Measurements from ENCODE around the gene NAB2. TPM values are rescaled to one million over a fixed set of nuclear protein-coding genes. Genes with fewer than 3 reads are reported as not detected.
A peak's percentile ranks its signal among the peaks of the same experiment; 100 is the strongest.

The NAB2 gene
- total RNA-seq, 1 experiment from 2014 or later, result 19.4 TPM

DNA sequence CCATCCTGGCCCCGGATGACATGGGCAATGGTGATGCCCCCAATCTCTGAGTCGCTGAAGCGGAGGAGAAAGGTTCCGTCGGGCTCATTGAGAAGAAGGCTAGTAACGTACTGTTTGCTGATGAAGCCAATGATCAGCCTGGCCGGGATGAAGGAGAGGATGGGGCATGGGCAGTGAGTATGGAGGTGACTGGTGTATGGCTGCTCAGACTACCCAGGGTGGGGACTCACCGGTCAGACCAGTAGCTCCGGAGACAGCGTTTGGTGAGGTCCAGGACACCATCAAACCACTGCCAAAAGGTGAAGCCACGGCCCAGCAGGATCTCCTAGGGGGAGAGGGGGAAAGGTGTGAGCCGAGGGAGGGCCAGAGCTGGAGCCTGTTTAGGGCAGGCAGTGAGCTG, 10.9 kb downstream of the NAB2 start:
- no peaks in the 10 kb centered on the region for H3K27me3 ChIP-seq (ENCODE audit: low read length)
- H3K9me3 ChIP-seq (ENCODE audit: low read length), result no peaks in the 10 kb centered on the region
- no peak overlapping the region for H3K27ac ChIP-seq (ENCODE audit: low read length)
- H3K9ac ChIP-seq (ENCODE audit: low read length), result no peak overlapping the region
- H3K4me2 ChIP-seq (ENCODE audit: low read depth, low read length, poor library complexity, severe bottlenecking), result no peak overlapping the region
- no peaks in the 10 kb centered on the region for H4K20me1 ChIP-seq (ENCODE audit: insufficient read depth, low read depth, low read length)
- no peak overlapping the region for H2AFZ ChIP-seq (ENCODE audit: low read length)
- H3K4me3 ChIP-seq (ENCODE audit: low read length), result no peak overlapping the region
- no peaks in the 10 kb centered on the region for H3K79me2 ChIP-seq (ENCODE audit: low read length)
- H3K4me1 ChIP-seq (ENCODE audit: low read length), result peaks cover 16% of the 10 kb centered on the region
- H3K36me3 ChIP-seq (ENCODE audit: insufficient read depth, low read length), result peaks cover 49% of the 10 kb centered on the region; the same call in 1 of the 2 replicates
- H3K9me2 ChIP-seq (replicated peaks; ENCODE audit: insufficient read depth, low read length), result no peaks in the 10 kb centered on the region
- DNase-seq, result no peak

GRCh38 chr12:57101892-57102695, 13.2 kb downstream of the NAB2 start:
- Histone ChIP-seq H3K9me2 (replicated peaks; ENCODE audit: insufficient read depth, low read length) (no peaks in the 10 kb centered on the region), H3K4me3 (ENCODE audit: low read length) (no peak overlapping the region), H3K4me2 (ENCODE audit: low read depth, low read length, poor library complexity, severe bottlenecking) (no peak overlapping the region), H3K79me2 (ENCODE audit: low read length) (no peaks in the 10 kb centered on the region), H2AFZ (ENCODE audit: low read length) (no peak overlapping the region), H4K20me1 (ENCODE audit: insufficient read depth, low read depth, low read length) (no peaks in the 10 kb centered on the region), H3K4me1 (ENCODE audit: low read length) (peaks cover under 1% of the 10 kb centered on the region; the same call in 1 of the 2 replicates), H3K36me3 (ENCODE audit: insufficient read depth, low read length) (peaks cover 42% of the 10 kb centered on the region; the same call in 1 of the 2 replicates), H3K9ac (ENCODE audit: low read length) (no peak overlapping the region), H3K27me3 (ENCODE audit: low read length) (no peaks in the 10 kb centered on the region), H3K27ac (ENCODE audit: low read length) (no peak overlapping the region), H3K9me3 (ENCODE audit: low read length) (no peaks in the 10 kb centered on the region)
- no peak for DNase-seq

DNA sequence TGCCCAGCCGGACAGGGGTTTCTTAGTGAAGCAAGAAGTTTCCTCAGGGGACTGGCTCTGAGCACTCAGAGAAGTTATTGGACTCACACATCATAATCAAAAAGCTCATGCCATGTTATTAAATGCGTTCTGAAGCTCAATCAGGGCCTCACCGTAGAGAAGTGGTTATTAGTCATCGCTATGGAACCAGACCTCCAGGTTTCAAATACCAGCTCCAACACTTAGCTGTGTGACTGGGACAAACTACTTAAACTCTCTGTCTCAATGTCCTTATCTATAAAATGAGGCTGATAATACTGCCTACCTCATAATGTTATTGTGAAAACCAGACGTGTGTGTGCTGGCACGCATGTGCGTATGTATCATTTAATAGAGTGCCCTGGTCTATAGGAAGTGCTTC, 14.9 kb downstream of the NAB2 start:
- Histone ChIP-seq H3K27me3 (ENCODE audit: low read length) (no peaks in the 10 kb centered on the region), H4K20me1 (ENCODE audit: insufficient read depth, low read depth, low read length) (peaks cover 9% of the 10 kb centered on the region; the same call in 1 of the 2 replicates), H3K27ac (ENCODE audit: low read length) (no peak overlapping the region), H3K4me1 (ENCODE audit: low read length) (peaks cover 18% of the 10 kb centered on the region), H3K9me2 (replicated peaks; ENCODE audit: insufficient read depth, low read length) (no peaks in the 10 kb centered on the region), H3K9me3 (ENCODE audit: low read length) (no peaks in the 10 kb centered on the region), H3K4me2 (ENCODE audit: low read depth, low read length, poor library complexity, severe bottlenecking) (no peak overlapping the region), H3K9ac (ENCODE audit: low read length) (no peak overlapping the region), H2AFZ (ENCODE audit: low read length) (no peak overlapping the region), H3K4me3 (ENCODE audit: low read length) (no peak overlapping the region), H3K79me2 (ENCODE audit: low read length) (peaks cover 15% of the 10 kb centered on the region), H3K36me3 (ENCODE audit: insufficient read depth, low read length) (peaks cover 36% of the 10 kb centered on the region; the same call in 1 of the 2 replicates)
- no peak for DNase-seq

DNA sequence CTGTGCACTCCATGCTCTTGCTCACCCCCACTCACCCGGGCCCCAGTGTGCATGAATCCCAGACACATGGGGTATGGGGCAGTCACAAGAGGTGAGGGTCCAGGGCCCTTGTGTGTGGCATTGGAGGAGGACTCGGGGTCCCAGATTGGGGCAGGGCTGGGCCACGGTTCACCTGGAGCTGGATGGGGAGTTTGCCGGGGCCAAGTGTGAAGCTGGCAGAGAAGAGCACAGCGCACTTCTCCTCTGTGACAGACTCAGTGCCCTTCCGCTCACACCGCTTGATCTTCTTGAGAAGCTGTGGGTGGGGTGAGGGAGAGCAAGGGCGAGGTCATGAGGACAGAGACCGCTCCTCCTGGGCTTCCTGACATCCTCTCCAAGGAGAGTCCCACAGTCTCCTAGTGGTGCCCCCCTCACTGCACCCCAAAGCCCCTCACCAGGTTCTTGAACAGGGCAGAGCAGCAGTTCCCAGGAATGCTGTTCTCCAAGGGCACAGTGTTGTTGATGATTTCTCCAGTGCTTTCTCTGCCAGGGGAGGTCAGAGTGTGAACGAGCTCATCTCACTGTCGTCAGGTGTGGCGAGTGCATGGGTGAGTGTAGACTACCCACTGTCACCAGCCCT, 15.5 kb downstream of the NAB2 start:
- Histone ChIP-seq H3K4me1 (ENCODE audit: low read length) (peaks cover 22% of the 10 kb centered on the region), H3K79me2 (ENCODE audit: low read length) (peaks cover 18% of the 10 kb centered on the region), H3K9me2 (replicated peaks; ENCODE audit: insufficient read depth, low read length) (no peaks in the 10 kb centered on the region), H3K4me3 (ENCODE audit: low read length) (no peak overlapping the region), H2AFZ (ENCODE audit: low read length) (no peak overlapping the region), H4K20me1 (ENCODE audit: insufficient read depth, low read depth, low read length) (peaks cover 11% of the 10 kb centered on the region), H3K27ac (ENCODE audit: low read length) (no peak overlapping the region), H3K9me3 (ENCODE audit: low read length) (no peaks in the 10 kb centered on the region), H3K27me3 (ENCODE audit: low read length) (no peaks in the 10 kb centered on the region), H3K9ac (ENCODE audit: low read length) (no peak overlapping the region), H3K36me3 (ENCODE audit: insufficient read depth, low read length) (peaks cover 34% of the 10 kb centered on the region; the same call in 1 of the 2 replicates), H3K4me2 (ENCODE audit: low read depth, low read length, poor library complexity, severe bottlenecking) (no peak overlapping the region)
- no peak for DNase-seq

DNA sequence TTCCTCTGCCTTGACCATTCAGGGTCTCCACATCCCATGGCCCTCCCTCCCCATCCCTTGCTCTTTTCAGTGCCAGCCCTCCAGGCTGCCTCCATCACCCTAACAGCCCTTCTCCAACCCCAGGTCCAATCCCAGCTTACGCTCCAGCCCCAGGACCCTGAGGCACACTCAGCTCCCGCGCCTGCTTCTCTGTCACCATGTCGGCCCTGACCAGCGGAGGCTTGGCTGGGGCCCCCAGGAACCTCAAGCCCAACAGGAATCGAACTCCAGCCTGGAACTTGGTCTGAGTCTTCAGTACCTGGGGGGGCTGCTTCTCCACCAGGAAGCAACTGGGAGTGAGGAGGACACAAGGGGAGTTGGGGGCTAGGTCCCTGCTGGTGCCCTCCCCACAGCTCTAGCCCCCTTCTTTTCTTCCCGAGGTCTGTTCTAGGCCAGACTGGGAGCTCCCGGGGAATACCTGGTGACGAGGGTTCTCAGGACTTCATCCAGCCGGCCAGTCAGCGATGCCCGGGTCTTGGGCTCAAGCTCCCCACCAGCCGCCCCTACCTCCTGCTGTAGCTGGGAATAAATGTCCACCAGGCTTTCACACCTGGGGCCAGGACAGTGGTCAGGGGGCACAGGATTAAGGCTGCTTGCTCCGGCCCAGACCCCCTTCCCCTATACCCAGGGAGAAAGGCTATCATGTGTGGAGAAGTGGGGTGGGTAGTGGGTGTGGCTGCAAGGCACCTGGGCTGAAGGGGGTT, 16.3 kb downstream of the NAB2 start:
- Histone ChIP-seq H3K4me1 (ENCODE audit: low read length) (peaks cover 30% of the 10 kb centered on the region), H3K4me3 (ENCODE audit: low read length) (no peak overlapping the region), H3K79me2 (ENCODE audit: low read length) (peaks cover 26% of the 10 kb centered on the region)

DNA sequence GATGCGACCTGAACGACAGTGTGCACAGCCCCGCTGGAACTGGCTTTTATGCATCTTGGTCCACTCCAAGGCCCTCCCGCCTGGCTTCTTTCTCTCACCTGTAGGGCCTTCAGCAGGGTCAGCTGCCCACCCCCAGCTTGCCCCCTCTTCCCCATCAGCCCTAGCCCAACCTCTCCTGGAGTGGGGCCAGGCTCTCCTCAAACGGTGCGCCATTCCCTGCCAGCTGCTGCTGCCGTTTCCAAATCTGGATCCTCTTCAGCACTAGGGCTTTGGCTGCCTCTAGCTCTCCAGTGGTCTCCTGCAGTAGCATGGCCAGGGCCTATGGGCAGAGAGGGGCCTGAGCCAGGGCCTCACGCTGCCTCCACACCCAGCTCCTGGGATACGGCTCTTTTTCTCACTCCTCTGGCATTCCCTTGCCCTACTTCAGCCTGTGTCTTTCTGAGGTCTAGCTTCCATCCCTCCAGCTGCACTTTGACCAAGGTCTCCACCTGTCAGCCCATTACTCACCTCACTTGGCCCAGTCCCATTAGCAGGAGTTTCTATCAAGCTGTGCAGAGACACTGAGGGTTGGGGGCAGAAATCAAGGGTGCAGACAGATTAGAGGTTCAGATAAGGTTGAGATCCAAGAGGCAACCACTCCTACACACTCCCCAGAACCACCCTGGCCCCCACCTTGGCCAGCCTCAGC, 17.3 kb downstream of the NAB2 start:
- Histone ChIP-seq H3K36me3 (ENCODE audit: insufficient read depth, low read length) (peaks cover 25% of the 10 kb centered on the region; the same call in 1 of the 2 replicates), H3K9me3 (ENCODE audit: low read length) (no peaks in the 10 kb centered on the region), H4K20me1 (ENCODE audit: insufficient read depth, low read depth, low read length) (peaks cover 18% of the 10 kb centered on the region), H3K79me2 (ENCODE audit: low read length) (peaks cover 36% of the 10 kb centered on the region), H3K4me3 (ENCODE audit: low read length) (no peak overlapping the region), H2AFZ (ENCODE audit: low read length) (no peak overlapping the region), H3K9me2 (replicated peaks; ENCODE audit: insufficient read depth, low read length) (no peaks in the 10 kb centered on the region), H3K27me3 (ENCODE audit: low read length) (no peaks in the 10 kb centered on the region), H3K27ac (ENCODE audit: low read length) (no peak overlapping the region), H3K9ac (ENCODE audit: low read length) (no peak overlapping the region), H3K4me2 (ENCODE audit: low read depth, low read length, poor library complexity, severe bottlenecking) (no peak overlapping the region), H3K4me1 (ENCODE audit: low read length) (peaks cover 32% of the 10 kb centered on the region)
- DNase-seq, result no peak

More for the DNA sequence above, 16.3 kb downstream of the NAB2 start:
- H3K36me3 ChIP-seq (ENCODE audit: insufficient read depth, low read length), result peaks cover 27% of the 10 kb centered on the region; the same call in 1 of the 2 replicates
- H3K9ac ChIP-seq (ENCODE audit: low read length), result no peak overlapping the region
- DNase-seq, result no peak
- peaks cover 18% of the 10 kb centered on the region for H4K20me1 ChIP-seq (ENCODE audit: insufficient read depth, low read depth, low read length)
- H3K27me3 ChIP-seq (ENCODE audit: low read length), result no peaks in the 10 kb centered on the region
- H3K4me2 ChIP-seq (ENCODE audit: low read depth, low read length, poor library complexity, severe bottlenecking), result no peak overlapping the region
- no peaks in the 10 kb centered on the region for H3K9me2 ChIP-seq (replicated peaks; ENCODE audit: insufficient read depth, low read length)
- no peak overlapping the region for H3K27ac ChIP-seq (ENCODE audit: low read length)
- H3K9me3 ChIP-seq (ENCODE audit: low read length), result no peaks in the 10 kb centered on the region
- no peak overlapping the region for H2AFZ ChIP-seq (ENCODE audit: low read length)

GRCh38 chr12:57107456-57108155, 18.7 kb downstream of the NAB2 start:
- Histone ChIP-seq H3K79me2 (ENCODE audit: low read length) (peaks cover 40% of the 10 kb centered on the region), H3K36me3 (ENCODE audit: insufficient read depth, low read length) (peaks cover 21% of the 10 kb centered on the region; the same call in 1 of the 2 replicates), H4K20me1 (ENCODE audit: insufficient read depth, low read depth, low read length) (peaks cover 18% of the 10 kb centered on the region)

More at GRCh38 chr12:57107456-57108155, 18.7 kb downstream of the NAB2 start:
- Histone ChIP-seq H3K4me3 (ENCODE audit: low read length) (no peak overlapping the region), H3K9me2 (replicated peaks; ENCODE audit: insufficient read depth, low read length) (no peaks in the 10 kb centered on the region), H3K9me3 (ENCODE audit: low read length) (no peaks in the 10 kb centered on the region), H3K4me2 (ENCODE audit: low read depth, low read length, poor library complexity, severe bottlenecking) (peak overlapping the region; percentile 21), H2AFZ (ENCODE audit: low read length) (no peak overlapping the region), H3K9ac (ENCODE audit: low read length) (peak overlapping the region; percentile 34; the same call in 1 of the 2 replicates), H3K27ac (ENCODE audit: low read length) (no peak overlapping the region; the same call in 1 of the 2 replicates), H3K4me1 (ENCODE audit: low read length) (peaks cover 45% of the 10 kb centered on the region), H3K27me3 (ENCODE audit: low read length) (no peaks in the 10 kb centered on the region)
- no peak for DNase-seq

All from Karpas-422 (cell line).